ENCODE measurements around the gene MRPL41. TPM values are rescaled to one million over a fixed set of nuclear protein-coding genes. Genes with fewer than 3 reads are reported as not detected.

MRPL41 gene
- total RNA-seq, 1 donor from 2014 or later = 32.9 TPM

DNA sequence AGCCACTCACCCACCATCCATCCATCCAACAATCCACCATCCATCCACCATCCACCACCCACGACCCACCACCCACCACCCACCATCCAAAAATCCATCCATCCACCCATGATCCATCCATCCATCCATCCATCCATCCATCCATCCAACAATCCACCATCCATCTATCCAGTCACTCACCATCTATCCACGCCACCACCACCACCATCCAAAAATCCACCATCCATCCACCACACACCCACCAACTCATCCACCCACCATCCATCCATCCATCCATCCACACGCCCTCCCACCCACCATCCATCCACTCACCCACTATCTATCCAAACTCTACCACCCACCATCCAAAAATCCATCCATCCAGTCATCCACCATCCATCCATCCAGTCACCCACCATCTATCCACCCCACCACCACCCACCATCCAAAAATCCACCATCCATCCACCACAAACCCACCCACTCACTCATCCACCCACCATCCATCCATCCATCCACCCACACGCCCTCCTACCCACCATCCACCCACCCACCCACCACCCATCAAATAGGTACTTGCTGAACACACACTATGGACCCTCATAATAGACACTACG lies 18.0 kb downstream of the MRPL41 start:
- Histone ChIP-seq H3K9me3 (ENCODE audit: control insufficient read depth in 3 of 3, low read length in 3 of 3) (no peaks in the 10 kb centered on the region), H3K27me3 (ENCODE audit: control insufficient read depth in 3 of 3, insufficient read depth in 3 of 3, low read length in 3 of 3) (no peaks in the 10 kb centered on the region), H3K36me3 (ENCODE audit: control insufficient read depth in 3 of 3, insufficient read depth in 3 of 3, low read length in 3 of 3) (peaks cover 26 to 41% (median 32%) of the 10 kb centered on the region in 3 donors), H3K9ac (ENCODE audit: low read depth in 1 of 3, low read length in 3 of 3) (no peak overlapping the region), H3K27ac (ENCODE audit: low read depth, low read length) (no peak overlapping the region), H3K4me3 (ENCODE audit: low read length in 3 of 3) (no peak overlapping the region), H3K4me1 (ENCODE audit: control insufficient read depth in 3 of 3, insufficient read depth in 3 of 3, low read length in 3 of 3) (no peaks in the 10 kb centered on the region)

DNA sequence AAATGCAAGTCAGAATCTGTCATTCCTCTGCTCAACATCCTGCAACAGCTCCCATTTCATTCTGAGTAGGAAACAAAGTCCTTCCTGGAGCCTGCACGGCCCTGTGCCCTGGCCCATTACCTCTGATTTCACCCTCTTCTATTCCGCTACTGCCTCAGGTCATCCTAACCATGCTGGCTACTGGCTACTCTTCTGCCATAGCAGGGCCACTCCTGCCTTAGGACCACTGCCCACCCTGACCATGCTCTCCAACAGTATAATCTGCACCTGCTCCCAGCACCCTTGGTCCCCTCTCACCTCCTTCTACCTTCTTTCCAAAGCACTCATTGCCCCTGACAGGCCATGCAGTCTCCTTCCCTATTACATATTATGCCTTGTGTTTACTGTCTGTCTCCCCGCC lies 18.9 kb downstream of the MRPL41 start:
- Histone ChIP-seq H3K36me3 (ENCODE audit: control insufficient read depth in 3 of 3, insufficient read depth in 3 of 3, low read length in 3 of 3) (peaks cover 30 to 43% (median 39%) of the 10 kb centered on the region in 3 donors), H3K27me3 (ENCODE audit: control insufficient read depth in 3 of 3, insufficient read depth in 3 of 3, low read length in 3 of 3) (no peaks in the 10 kb centered on the region), H3K9me3 (ENCODE audit: control insufficient read depth in 3 of 3, low read length in 3 of 3) (no peaks in the 10 kb centered on the region), H3K27ac (ENCODE audit: low read depth, low read length) (no peak overlapping the region), H3K9ac (ENCODE audit: low read depth in 1 of 3, low read length in 3 of 3) (no peak overlapping the region), H3K4me1 (ENCODE audit: control insufficient read depth in 3 of 3, insufficient read depth in 3 of 3, low read length in 3 of 3) (peaks cover 7 to 8% (median 7%) of the 10 kb centered on the region in 3 donors), H3K4me3 (ENCODE audit: low read length in 3 of 3) (no peak overlapping the region)

GRCh38 chr9:137574192-137574591 lies 22.5 kb downstream of the MRPL41 start:
- Histone ChIP-seq H3K36me3 (ENCODE audit: control insufficient read depth in 3 of 3, insufficient read depth in 3 of 3, low read length in 3 of 3) (peaks cover 36 to 50% (median 38%) of the 10 kb centered on the region in 3 donors), H3K4me1 (ENCODE audit: control insufficient read depth in 3 of 3, insufficient read depth in 3 of 3, low read length in 3 of 3) (peaks cover 25 to 35% (median 26%) of the 10 kb centered on the region in 3 donors)

DNA sequence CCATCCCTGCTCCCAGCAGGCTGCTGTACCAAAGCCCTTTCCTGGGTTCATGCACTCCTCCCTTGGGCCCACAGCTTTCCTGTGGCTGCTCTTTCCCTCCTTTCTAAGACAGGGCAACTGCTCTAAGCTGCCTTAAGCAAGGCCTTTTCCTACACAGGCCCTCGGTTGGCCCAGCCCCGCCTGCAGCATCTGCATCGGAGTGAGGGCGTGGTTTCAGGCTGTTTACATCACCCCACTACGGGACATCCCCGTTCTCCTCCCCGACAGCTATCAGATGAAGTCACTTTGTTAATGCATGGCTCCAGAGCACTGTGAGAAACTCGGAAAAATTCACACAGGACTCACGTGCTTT lies 23.7 kb downstream of the MRPL41 start:
- peak overlapping the region in 2 of 3 donors; percentile 43 to 68 for H3K9ac ChIP-seq (ENCODE audit: low read depth in 1 of 3, low read length in 3 of 3)
- no peak overlapping the region for H3K4me3 ChIP-seq (ENCODE audit: low read length in 3 of 3)
- peaks cover 35 to 47% (median 36%) of the 10 kb centered on the region in 3 donors for H3K36me3 ChIP-seq (ENCODE audit: control insufficient read depth in 3 of 3, insufficient read depth in 3 of 3, low read length in 3 of 3)
- H3K27ac ChIP-seq (ENCODE audit: low read depth, low read length) = no peak overlapping the region
- peaks cover 29 to 44% (median 35%) of the 10 kb centered on the region in 3 donors for H3K4me1 ChIP-seq (ENCODE audit: control insufficient read depth in 3 of 3, insufficient read depth in 3 of 3, low read length in 3 of 3)
- H3K27me3 ChIP-seq (ENCODE audit: control insufficient read depth in 3 of 3, insufficient read depth in 3 of 3, low read length in 3 of 3) = no peaks in the 10 kb centered on the region
- no peaks in the 10 kb centered on the region for H3K9me3 ChIP-seq (ENCODE audit: control insufficient read depth in 3 of 3, low read length in 3 of 3)

More at GRCh38 chr9:137574192-137574591, 22.5 kb downstream of the MRPL41 start:
- H3K27me3 ChIP-seq (ENCODE audit: control insufficient read depth in 3 of 3, insufficient read depth in 3 of 3, low read length in 3 of 3) = no peaks in the 10 kb centered on the region
- H3K9ac ChIP-seq (ENCODE audit: low read depth in 1 of 3, low read length in 3 of 3) = no peak overlapping the region
- no peak overlapping the region for H3K27ac ChIP-seq (ENCODE audit: low read depth, low read length)
- H3K4me3 ChIP-seq (ENCODE audit: low read length in 3 of 3) = no peak overlapping the region
- H3K9me3 ChIP-seq (ENCODE audit: control insufficient read depth in 3 of 3, low read length in 3 of 3) = no peaks in the 10 kb centered on the region

DNA sequence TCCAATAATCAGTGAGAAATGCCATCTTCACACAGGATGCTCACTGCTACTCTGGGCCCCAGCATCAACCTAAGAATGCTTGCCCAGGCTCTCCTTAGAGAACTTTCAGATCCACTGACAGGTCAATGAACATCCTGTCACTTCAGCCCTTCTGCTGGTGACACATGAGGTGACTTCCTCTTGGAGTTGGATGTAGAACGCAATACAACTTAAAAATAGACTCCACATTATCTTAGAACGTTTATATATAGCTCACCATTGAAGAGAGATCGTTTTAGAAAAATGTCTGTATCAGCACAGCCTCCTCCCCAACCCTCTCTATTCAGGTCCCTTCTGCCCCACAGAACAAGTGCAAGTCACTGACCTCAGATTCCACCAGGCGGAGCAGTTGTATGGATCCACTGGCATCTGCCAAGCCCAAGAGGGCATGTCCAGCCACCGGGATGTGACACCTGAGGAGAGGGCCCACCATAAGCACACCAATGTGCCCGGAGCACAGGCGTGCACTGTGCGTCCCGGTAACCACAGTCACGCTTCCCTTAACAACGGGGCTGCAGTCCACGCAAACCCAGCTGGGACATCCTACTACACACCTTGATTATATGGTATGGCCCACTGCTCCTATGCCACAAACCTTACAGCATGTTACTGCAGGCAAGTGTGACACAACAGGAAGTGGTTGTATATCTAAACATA lies 24.2 kb downstream of the MRPL41 start:
- Histone ChIP-seq H3K36me3 (ENCODE audit: control insufficient read depth in 3 of 3, insufficient read depth in 3 of 3, low read length in 3 of 3) (peaks cover 34 to 41% (median 36%) of the 10 kb centered on the region in 3 donors), H3K4me3 (ENCODE audit: low read length in 3 of 3) (peak overlapping the region in 1 of 3 donors; percentile 29), H3K27ac (ENCODE audit: low read depth, low read length) (no peak overlapping the region), H3K4me1 (ENCODE audit: control insufficient read depth in 3 of 3, insufficient read depth in 3 of 3, low read length in 3 of 3) (peaks cover 32 to 49% (median 40%) of the 10 kb centered on the region in 3 donors), H3K9ac (ENCODE audit: low read depth in 1 of 3, low read length in 3 of 3) (peak overlapping the region in 2 of 3 donors; percentile 54 to 68), H3K9me3 (ENCODE audit: control insufficient read depth in 3 of 3, low read length in 3 of 3) (no peaks in the 10 kb centered on the region), H3K27me3 (ENCODE audit: control insufficient read depth in 3 of 3, insufficient read depth in 3 of 3, low read length in 3 of 3) (no peaks in the 10 kb centered on the region)

DNA sequence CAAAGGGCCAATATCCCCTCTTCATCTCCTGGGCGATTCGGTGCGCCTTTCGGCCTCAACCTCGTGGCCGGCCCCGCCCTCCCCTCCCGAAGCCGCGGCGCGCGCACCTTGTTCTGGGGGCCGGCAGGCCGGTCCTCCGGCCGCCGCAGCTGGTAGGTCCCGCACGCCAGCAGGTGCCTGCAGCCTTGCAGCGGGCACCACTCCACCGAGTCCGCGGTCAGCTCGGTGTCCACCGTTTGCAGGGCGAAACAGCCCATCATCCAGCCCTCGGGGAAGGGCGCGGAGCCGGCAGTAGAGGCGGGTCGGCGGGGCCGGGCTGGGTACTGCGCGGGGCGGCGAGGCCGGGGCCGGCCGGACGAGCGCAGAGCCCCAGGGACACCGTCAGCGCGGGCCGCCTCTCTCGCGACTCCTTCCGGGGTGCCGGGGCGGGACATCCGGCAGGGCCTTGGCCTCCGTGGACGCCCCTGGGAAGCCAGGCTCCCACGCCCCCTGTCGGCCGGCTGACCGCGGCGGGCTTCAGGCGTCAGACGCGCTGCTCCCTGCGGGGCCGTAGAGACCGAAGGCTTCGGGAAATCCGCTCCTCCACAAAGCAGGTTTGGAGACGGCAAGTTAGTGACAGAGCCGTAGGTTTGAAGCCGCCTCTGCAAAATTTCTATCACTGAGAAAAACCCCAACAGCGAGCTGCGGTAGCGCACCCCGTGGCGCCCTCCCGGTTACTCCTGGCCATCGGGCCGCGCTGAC lies 27.0 kb downstream of the MRPL41 start, which contains the start of gene DPH7:
DPH7 (minus strand) TSS at position 408 of the 741 bp plus-strand sequence; CDS start at position 260, 148 bp downstream.
- Histone ChIP-seq H3K9ac (ENCODE audit: low read depth in 1 of 3, low read length in 3 of 3) (peak within 1 kb of the TSS; percentile 89 to 94 (median 92)), H3K4me1 (ENCODE audit: control insufficient read depth in 3 of 3, insufficient read depth in 3 of 3, low read length in 3 of 3) (peaks cover 42 to 66% (median 50%) of the 10 kb centered on the region in 3 donors), H3K27ac (ENCODE audit: low read depth, low read length) (peak within 1 kb of the TSS; percentile 79), H3K36me3 (ENCODE audit: control insufficient read depth in 3 of 3, insufficient read depth in 3 of 3, low read length in 3 of 3) (peaks cover 40 to 45% (median 45%) of the 10 kb centered on the region in 3 donors), H3K4me3 (ENCODE audit: low read length in 3 of 3) (peak within 1 kb of the TSS; percentile 78 to 95 (median 92)), H3K9me3 (ENCODE audit: control insufficient read depth in 3 of 3, low read length in 3 of 3) (no peaks in the 10 kb centered on the region), H3K27me3 (ENCODE audit: control insufficient read depth in 3 of 3, insufficient read depth in 3 of 3, low read length in 3 of 3) (no peaks in the 10 kb centered on the region)

- H3K9ac ChIP-seq (ENCODE audit: low read depth in 1 of 3, low read length in 3 of 3) = peak overlapping the region; percentile 89 to 94 (median 92)
- no peaks in the 10 kb centered on the region for H3K9me3 ChIP-seq (ENCODE audit: control insufficient read depth in 3 of 3, low read length in 3 of 3)
- no peaks in the 10 kb centered on the region for H3K27me3 ChIP-seq (ENCODE audit: control insufficient read depth in 3 of 3, insufficient read depth in 3 of 3, low read length in 3 of 3)
- H3K4me1 ChIP-seq (ENCODE audit: control insufficient read depth in 3 of 3, insufficient read depth in 3 of 3, low read length in 3 of 3) = peaks cover 42 to 69% (median 50%) of the 10 kb centered on the region in 3 donors
- H3K4me3 ChIP-seq (ENCODE audit: low read length in 3 of 3) = peak overlapping the region; percentile 78 to 95 (median 92)
- peaks cover 41 to 46% (median 45%) of the 10 kb centered on the region in 3 donors for H3K36me3 ChIP-seq (ENCODE audit: control insufficient read depth in 3 of 3, insufficient read depth in 3 of 3, low read length in 3 of 3)
- peak overlapping the region; percentile 79 for H3K27ac ChIP-seq (ENCODE audit: low read depth, low read length)
Measured at GRCh38 chr9:137579259-137579604, 27.6 kb downstream of the MRPL41 start.

- Histone ChIP-seq H3K27me3 (ENCODE audit: control insufficient read depth in 3 of 3, insufficient read depth in 3 of 3, low read length in 3 of 3) (no peaks in the 10 kb centered on the region), H3K4me3 (ENCODE audit: low read length in 3 of 3) (peak overlapping the region in 1 of 3 donors; percentile 22), H3K36me3 (ENCODE audit: control insufficient read depth in 3 of 3, insufficient read depth in 3 of 3, low read length in 3 of 3) (peaks cover 35 to 42% (median 40%) of the 10 kb centered on the region in 3 donors), H3K27ac (ENCODE audit: low read depth, low read length) (no peak overlapping the region), H3K4me1 (ENCODE audit: control insufficient read depth in 3 of 3, insufficient read depth in 3 of 3, low read length in 3 of 3) (peaks cover 38 to 63% (median 44%) of the 10 kb centered on the region in 3 donors), H3K9ac (ENCODE audit: low read depth in 1 of 3, low read length in 3 of 3) (peak overlapping the region in 1 of 3 donors; percentile 33), H3K9me3 (ENCODE audit: control insufficient read depth in 3 of 3, low read length in 3 of 3) (no peaks in the 10 kb centered on the region)
Measured at GRCh38 chr9:137580209-137580953, 28.7 kb downstream of the MRPL41 start.

- no peaks in the 10 kb centered on the region for H3K9me3 ChIP-seq (ENCODE audit: control insufficient read depth in 3 of 3, low read length in 3 of 3)
- H3K27ac ChIP-seq (ENCODE audit: low read depth, low read length) = no peak overlapping the region
- H3K4me1 ChIP-seq (ENCODE audit: control insufficient read depth in 3 of 3, insufficient read depth in 3 of 3, low read length in 3 of 3) = peaks cover 32 to 58% (median 40%) of the 10 kb centered on the region in 3 donors
- H3K36me3 ChIP-seq (ENCODE audit: control insufficient read depth in 3 of 3, insufficient read depth in 3 of 3, low read length in 3 of 3) = peaks cover 35 to 42% (median 38%) of the 10 kb centered on the region in 3 donors
- H3K9ac ChIP-seq (ENCODE audit: low read depth in 1 of 3, low read length in 3 of 3) = peak overlapping the region; percentile 14 to 43 (median 33)
- no peaks in the 10 kb centered on the region for H3K27me3 ChIP-seq (ENCODE audit: control insufficient read depth in 3 of 3, insufficient read depth in 3 of 3, low read length in 3 of 3)
- no peak overlapping the region for H3K4me3 ChIP-seq (ENCODE audit: low read length in 3 of 3)
Measured at GRCh38 chr9:137580954-137581322, 29.3 kb downstream of the MRPL41 start.

All from skeletal muscle tissue (tissue), 4 donors.